Keratinocyte (primary cell): ENCODE results near the gene CTNNA3.
"Not testable (repeated sequence)": the region's sequence is repeated elsewhere in the genome, so short reads cannot be mapped to it uniquely, and the experiment has no call there.

ENCODE experiments used
- CTCF ChIP-seq, 3 experiments: IDR thresholded peaks in 1 of 3; conservative IDR thresholded peaks in 1 of 3; optimal IDR thresholded peaks in 1 of 3; 2 replicates in 2 of 3; 3 replicates in 1 of 3; pipeline versions ENCODE3 to v1.5.1; 2011; ENCODE audit warnings: low read length in 3 of 3, mild to moderate bottlenecking in 3 of 3, moderate library complexity in 2 of 3, control low read depth in 1 of 3, inconsistent platforms in 1 of 3; ENCODE audit not compliant: insufficient read depth in 2 of 3; ENCODE audit errors: extremely low read depth in 1 of 3
- EZH2 ChIP-seq: IDR thresholded peaks from one replicate; pipeline ENCODE4 v1.6.1; 2012; ENCODE audit warnings: inconsistent platforms, mild to moderate bottlenecking, low read length, moderate library complexity

DNA sequence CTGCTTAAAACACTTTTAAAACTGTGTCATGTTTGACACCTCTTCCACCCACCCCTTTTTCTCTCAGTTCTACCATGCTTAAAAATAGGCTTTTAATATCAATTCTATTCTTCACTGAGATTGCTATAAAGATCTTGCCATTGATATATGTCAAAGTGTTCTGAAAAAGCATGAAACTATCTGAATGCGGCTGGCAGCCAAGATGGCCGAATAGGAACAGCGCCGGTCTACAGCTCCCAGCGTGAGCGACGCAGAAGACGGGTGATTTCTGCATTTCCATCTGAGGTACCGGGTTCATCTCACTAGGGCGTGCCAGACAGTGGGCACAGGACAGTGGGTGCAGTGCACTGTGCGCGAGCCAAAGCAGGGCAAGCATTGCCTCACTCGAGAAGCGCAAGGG, 137.7 kb downstream of the CTNNA3 start:
- TF ChIP-seq CTCF (optimal IDR thresholded peaks at IDR 0.05 in 1 of 3, IDR thresholded peaks at IDR 0.05 in 1 of 3, conservative IDR thresholded peaks at IDR 0.05 in 1 of 3; ENCODE audit: extremely low read depth in 1 of 3, insufficient read depth in 2 of 3, low read length in 3 of 3); EZH2: not testable (repeated sequence)
